K562 (cell line): Measurements from ENCODE around the gene CMTR1. TPM values are rescaled to one million over a fixed set of nuclear protein-coding genes. Genes with fewer than 3 reads are reported as not detected.

Source experiments
- ATAC-seq: fragments of 200-7000 bp; cut with Tn5 transposase; 3 replicates; pipeline ENCODE4 v1.9.1; 2020; ENCODE audit warnings: moderate library complexity
- BruUV-seq: library from RNA; stranded (reverse); fragments of 400-500 nt; replicated peaks from 2 replicates; lab custom pipeline; 2021; lab: Mats Ljungman, UMichigan
- CTCF ChIA-PET: fragments of 300-600 bp; formaldehyde crosslinking; extraction: SDS; loops from one replicate; lab custom pipeline; 2021; ENCODE audit warnings: low intra/inter-chr PET ratio; lab: Yijun Ruan, JAX
- POLR2A ChIA-PET: fragments of 300-600, 350-650 bp; sonication (Branson Sonifier 250); formaldehyde crosslinking; extraction: SDS; loops from one replicate; lab custom pipeline; 2021; ENCODE audit warnings: antibody characterized with exemption, inconsistent platforms; lab: Yijun Ruan, JAX
- DNase-seq, 4 experiments: peaks; one replicate each; pipeline versions ENCODE4 v3.0.0 to v3.0.0-alpha.2; 2011 to 2018; ENCODE audit warnings: low spot score in 3 of 4, mixed read lengths in 3 of 4; ENCODE audit errors: extremely low read depth in 1 of 4
- FAIRE-seq: peaks from 2 replicates; lab custom pipeline; 2011; peaks lifted over from hg19 to GRCh38; lab: Jason Lieb, UNC
- H2AFZ ChIP-seq: 2 replicates; pipeline ENCODE4 v1.6.0; 2011; ENCODE audit warnings: low read depth, low read length, control low read depth, inconsistent platforms
- H3K27ac ChIP-seq: fragments of 200-600 bp; 3 replicates; pipeline ENCODE4 v1.8.0; 2011; ENCODE audit warnings: low read depth, mild to moderate bottlenecking, control low read depth, inconsistent platforms, low read length, moderate library complexity, mixed read lengths; ENCODE audit errors: extremely low read depth
- H3K27me3 ChIP-seq, 2 experiments: fragments of 300-600 bp in 1 of 2; 2 replicates in 1 of 2; 3 replicates in 1 of 2; pipeline versions ENCODE4 v1.6.0 to v1.8.0; 2011; ENCODE audit warnings: inconsistent platforms in 2 of 2, low read length in 2 of 2, mild to moderate bottlenecking in 1 of 2, mixed read lengths in 1 of 2, moderate library complexity in 1 of 2; ENCODE audit not compliant: control insufficient read depth in 2 of 2, insufficient read depth in 2 of 2
- H3K36me3 ChIP-seq: fragments of 300-600 bp; 3 replicates; pipeline ENCODE4 v1.8.0; 2011; ENCODE audit warnings: mild to moderate bottlenecking, low read length, inconsistent platforms; ENCODE audit not compliant: control insufficient read depth, insufficient read depth
- H3K4me1 ChIP-seq, 2 experiments: fragments of 200-600 bp in 1 of 2; replicated peaks in 1 of 2; 2 replicates in 1 of 2; 3 replicates in 1 of 2; pipeline versions ENCODE4 v1.5.1 to v1.8.0; 2011; ENCODE audit warnings: inconsistent platforms in 2 of 2, low read length in 2 of 2, mild to moderate bottlenecking in 1 of 2, mixed read lengths in 1 of 2, moderate library complexity in 1 of 2; ENCODE audit not compliant: control insufficient read depth in 2 of 2, insufficient read depth in 2 of 2
- H3K4me2 ChIP-seq: 2 replicates; pipeline ENCODE4 v1.6.1; 2011; ENCODE audit warnings: low read length, control low read depth, inconsistent platforms, mixed read lengths; ENCODE audit not compliant: insufficient read depth
- H3K4me3 ChIP-seq: fragments of 200-600 bp; sonication (generic), shearing (Covaris generic); 2 replicates; pipeline ENCODE4 v1.5.1; 2016; ENCODE audit warnings: control low read depth, inconsistent platforms
- H3K79me2 ChIP-seq: fragments of 200-600 bp; 3 replicates; pipeline ENCODE4 v1.8.0; 2011; ENCODE audit warnings: low read length, inconsistent platforms; ENCODE audit not compliant: control insufficient read depth, insufficient read depth
- H3K9ac ChIP-seq, 2 experiments: 2 replicates each; pipeline versions ENCODE4 v1.6.0 to v1.6.1; 2011; ENCODE audit warnings: low read depth in 2 of 2, low read length in 2 of 2, control low read depth in 1 of 2, inconsistent platforms in 1 of 2, mild to moderate bottlenecking in 1 of 2, mixed read lengths in 1 of 2; ENCODE audit not compliant: insufficient read depth in 1 of 2
- H3K9me1 ChIP-seq: one replicate; pipeline ENCODE4 v1.6.0; 2011; ENCODE audit warnings: inconsistent platforms, mild to moderate bottlenecking, low read length, moderate library complexity; ENCODE audit not compliant: control insufficient read depth, insufficient read depth
- H3K9me3 ChIP-seq: replicated peaks from 2 replicates; pipeline ENCODE4 v1.5.1; 2011; ENCODE audit warnings: low read depth, low read length, inconsistent platforms; ENCODE audit not compliant: control insufficient read depth, insufficient read depth
- H4K20me1 ChIP-seq: replicated peaks from 2 replicates; pipeline ENCODE4 v1.6.1; 2011; ENCODE audit warnings: low read length, inconsistent platforms, mixed read lengths; ENCODE audit not compliant: control insufficient read depth, insufficient read depth
- ATF7 ChIP-seq: fragments of 450-650 bp; IDR thresholded peaks from 2 replicates; pipeline ENCODE4 v1.7.1; 2014; ENCODE audit warnings: mild to moderate bottlenecking, moderate library complexity
- GATAD2B ChIP-seq: fragments of 450-650 bp; IDR thresholded peaks from 2 replicates; pipeline ENCODE4 v1.6.1; 2017; ENCODE audit warnings: mild to moderate bottlenecking, borderline replicate concordance
- L3MBTL2 ChIP-seq: fragments of 450-650 bp; IDR thresholded peaks from 2 replicates; pipeline ENCODE4 v1.6.1; 2016; ENCODE audit warnings: mild to moderate bottlenecking, moderate library complexity
- MED1 ChIP-seq: sonication (generic); formaldehyde crosslinking; IDR thresholded peaks from 2 replicates; pipeline ENCODE4 v1.8.1; 2023; ENCODE audit warnings: missing genetic modification reagents, borderline replicate concordance
- MEF2A ChIP-seq: IDR thresholded peaks from 2 replicates; pipeline ENCODE4 v1.6.1; 2011; ENCODE audit warnings: low read depth, mild to moderate bottlenecking, low read length, moderate library complexity; ENCODE audit not compliant: control insufficient read depth
- MEF2D ChIP-seq: conservative IDR thresholded peaks from 2 replicates; pipeline ENCODE4 v1.6.1; 2016; ENCODE audit warnings: low read depth, missing genetic modification characterization, missing compliant biosample characterization
- MYBL2 ChIP-seq, 2 experiments: fragments of 450-650 bp in 1 of 2; sonication (generic) in 1 of 2; formaldehyde crosslinking in 1 of 2; IDR thresholded peaks; 2 replicates each; pipeline versions ENCODE4 v1.6.1 to v1.8.1; 2017 to 2022; ENCODE audit warnings: borderline replicate concordance in 1 of 2, inconsistent platforms in 1 of 2, low read depth in 1 of 2, mild to moderate bottlenecking in 1 of 2, missing genetic modification reagents in 1 of 2, moderate library complexity in 1 of 2
- POLR2A ChIP-seq: fragments of 450-650 bp; conservative IDR thresholded peaks from 2 replicates; pipeline ENCODE4 v1.6.1; 2016
- POLR2H ChIP-seq: IDR thresholded peaks from 2 replicates; pipeline ENCODE4 v1.6.1; 2016; ENCODE audit warnings: missing genetic modification characterization, low read depth, mild to moderate bottlenecking, control low read depth, missing compliant biosample characterization, moderate library complexity
- SPI1 ChIP-seq: IDR thresholded peaks from 2 replicates; pipeline ENCODE4 v1.6.1; 2011; ENCODE audit warnings: low read depth, low read length, control low read depth, borderline replicate concordance
- SRF ChIP-seq, 2 experiments: fragments of 250-450, 450-650 bp in 1 of 2; sonication (Bioruptor Pico) in 1 of 2; sonication (generic) in 1 of 2; formaldehyde crosslinking; IDR thresholded peaks; 2 replicates each; pipeline versions ENCODE4 v1.5.0 to v1.5.1; 2020 to 2022; ENCODE audit warnings: mild to moderate bottlenecking in 1 of 2, missing genetic modification reagents in 1 of 2
- TAF15 ChIP-seq: fragments of 200-400 bp; formaldehyde crosslinking; IDR thresholded peaks from 2 replicates; pipeline ENCODE4 v1.6.1; 2017; ENCODE audit warnings: mild to moderate bottlenecking, low read depth, low read length, moderate library complexity
- THRAP3 ChIP-seq: fragments of 450-650 bp; IDR thresholded peaks from 2 replicates; pipeline ENCODE4 v1.6.1; 2016; ENCODE audit warnings: mild to moderate bottlenecking, inconsistent platforms, borderline replicate concordance
- ZNF444 ChIP-seq: fragments of 250-450 bp; sonication (Bioruptor Pico); IDR thresholded peaks from 2 replicates; pipeline ENCODE4 v1.4.0; 2020; ENCODE audit warnings: mild to moderate bottlenecking, moderate library complexity
- WGBS: fragments of 100-300 bp; shearing (Covaris generic); methylation state at CpG from one replicate; pipeline ENCODE4 v1.1.6; 2016; ENCODE audit warnings: low coverage, mixed read lengths; ENCODE audit not compliant: insufficient coverage; ENCODE audit errors: missing lambda C conversion rate; 5-methylcytosine and 5-hydroxymethylcytosine counted together
- in situ Hi-C: fragments of 300-500 bp; cut with MboI; formaldehyde crosslinking; loops from 4 replicates; pipeline ENCODE4 v1.15.0; 2018; ENCODE audit warnings: inconsistent platforms, mixed read lengths
- intact Hi-C: fragments of 100-400 bp; cut with micrococcal nuclease; formaldehyde crosslinking; loops from 2 replicates; pipeline ENCODE4 v1.14.2; 2022
- polyA plus RNA-seq, 8 experiments: library from polyadenylated mRNA; depleted of rRNA in 4 of 8; stranded (reverse) in 5 of 8; unstranded in 3 of 8; fragments of >200 nt; fragmentation: Nextera tagmentation in 2 of 8; fragmentation: Illumina TruSeq in 1 of 8; extraction: Ambion mirVana in 2 of 8; extraction: Trizol in 1 of 8; gene quantifications; 2 replicates each; pipeline versions ENCODE4 v1.2.1 to v1.2.3, GENCODE V29; 2011 to 2014; ENCODE audit warnings: inconsistent platforms in 1 of 8, missing spikeins in 1 of 8
- total RNA-seq, 7 experiments: library from RNA; depleted of rRNA in 6 of 7; stranded (reverse); fragments of >200 nt in 6 of 7; fragmentation: Illumina TruSeq in 2 of 7; extraction: Trizol in 2 of 7; gene quantifications; 2 replicates each; pipeline versions ENCODE4 v1.2.1 to v1.2.3, GENCODE V29; 2011 to 2021; ENCODE audit warnings: low replicate concordance in 1 of 7
- TF ChIP-seq, protein P1 (sequence below): sonication (generic); IDR thresholded peaks from 2 replicates; pipeline ENCODE4 v1.6.1; 2016
- TF ChIP-seq, protein P2 (sequence below): fragments of 450-650 bp; IDR thresholded peaks from 2 replicates; pipeline ENCODE4 v1.6.1; 2016

Gene CMTR1
- total and polyA plus RNA-seq, 9 of the 15 experiments (the other 6 are each of a cell fraction or from before 2014, with no cell fraction given), result 2.9 to 63.5 (median 49.5) TPM

DNA sequence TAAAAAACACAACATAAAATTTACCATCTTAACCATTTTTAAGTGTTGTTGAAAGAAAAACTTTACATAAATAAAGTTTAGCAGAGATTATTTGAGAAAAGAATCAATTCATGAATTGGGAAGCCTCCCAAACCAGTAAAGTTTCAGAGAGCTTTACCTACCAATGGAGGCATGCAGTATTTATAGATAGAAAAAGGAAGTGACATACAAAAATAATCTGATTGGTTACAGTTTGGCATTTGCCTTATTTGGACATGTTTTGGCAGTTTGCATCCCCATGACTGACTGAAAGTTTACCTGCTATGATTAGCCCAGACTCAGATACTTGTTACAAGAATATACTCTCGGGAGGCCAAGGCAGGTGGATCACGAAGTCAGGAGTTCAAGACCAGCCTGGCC lies 3.7 kb upstream of the CMTR1 start:
- Histone ChIP-seq H3K79me2 (peaks cover 63% of the 10 kb centered on the region), H3K9me1 (no peaks in the 10 kb centered on the region), H3K36me3 (no peaks in the 10 kb centered on the region), H3K9ac (0 out of 4 replicates have a peak overlapping the region, but pooled peaks of 1 of the 2 experiments have one; percentile 1), H3K27ac (peak overlapping the region; percentile 37; the same call in 2 of the 3 replicates), H3K4me1 (peaks cover 20 to 21% of the 10 kb centered on the region in 2 experiments), H3K9me3 (peaks cover 4% of the 10 kb centered on the region; the same call in 1 of the 2 replicates), H2AFZ (no peak overlapping the region), H4K20me1 (no peaks in the 10 kb centered on the region), H3K4me3 (no peak overlapping the region), H3K4me2 (no peak overlapping the region), H3K27me3 (no peaks in the 10 kb centered on the region)
- no TSS peak for BruUV-seq
- no peak for ATAC-seq
- CTCF ChIA-PET, result no interaction called here
- TF ChIP-seq L3MBTL2 (peak; percentile 43; the same call in 1 of the 2 replicates), ATF7 (0 out of 2 replicates have a peak, but pooled peaks have one; percentile 15), GATAD2B (0 out of 2 replicates have a peak, but pooled peaks have one; percentile 5), ZNF444 (no peak), THRAP3 (no peak), MED1 (no peak), POLR2A (peak; percentile 48; the same call in 1 of the 2 replicates), SRF (CRISPR knock-in tag; IDR thresholded peaks at IDR 0.05) (peak in 1 of 2 experiments; percentile 99; a peak in 2 of 4 replicates), MEF2D (0 out of 2 replicates have a peak, but pooled peaks have one; percentile 24), MEF2A (peak; percentile 80; the same call in 1 of the 2 replicates), MYBL2 (IDR thresholded peaks at IDR 0.05; ENCODE audit: low read depth) (no peak), MYBL2 (CRISPR knock-in tag; IDR thresholded peaks at IDR 0.05; ENCODE audit: borderline replicate concordance) (no peak), SPI1 (peak; percentile 75), TAF15 (no peak), POLR2H (tag) (peak; percentile 52; the same call in 1 of the 2 replicates)
- TF ChIP-seq, protein P1, sequence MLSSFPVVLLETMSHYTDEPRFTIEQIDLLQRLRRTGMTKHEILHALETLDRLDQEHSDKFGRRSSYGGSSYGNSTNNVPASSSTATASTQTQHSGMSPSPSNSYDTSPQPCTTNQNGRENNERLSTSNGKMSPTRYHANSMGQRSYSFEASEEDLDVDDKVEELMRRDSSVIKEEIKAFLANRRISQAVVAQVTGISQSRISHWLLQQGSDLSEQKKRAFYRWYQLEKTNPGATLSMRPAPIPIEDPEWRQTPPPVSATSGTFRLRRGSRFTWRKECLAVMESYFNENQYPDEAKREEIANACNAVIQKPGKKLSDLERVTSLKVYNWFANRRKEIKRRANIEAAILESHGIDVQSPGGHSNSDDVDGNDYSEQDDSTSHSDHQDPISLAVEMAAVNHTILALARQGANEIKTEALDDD, result peak; percentile 44; the same call in 1 of the 2 replicates
- TF ChIP-seq, protein P2, sequence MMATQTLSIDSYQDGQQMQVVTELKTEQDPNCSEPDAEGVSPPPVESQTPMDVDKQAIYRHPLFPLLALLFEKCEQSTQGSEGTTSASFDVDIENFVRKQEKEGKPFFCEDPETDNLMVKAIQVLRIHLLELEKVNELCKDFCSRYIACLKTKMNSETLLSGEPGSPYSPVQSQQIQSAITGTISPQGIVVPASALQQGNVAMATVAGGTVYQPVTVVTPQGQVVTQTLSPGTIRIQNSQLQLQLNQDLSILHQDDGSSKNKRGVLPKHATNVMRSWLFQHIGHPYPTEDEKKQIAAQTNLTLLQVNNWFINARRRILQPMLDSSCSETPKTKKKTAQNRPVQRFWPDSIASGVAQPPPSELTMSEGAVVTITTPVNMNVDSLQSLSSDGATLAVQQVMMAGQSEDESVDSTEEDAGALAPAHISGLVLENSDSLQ, result peak; percentile 63; the same call in 1 of the 2 replicates
- POLR2A ChIA-PET, result interaction anchor here (0.9 kb wide), 1 partner anchor 10 kb away, joined by 3 read pairs; no protein-coding TSS in a partner anchor
- 73% methylated on average over 2 of the region's 2 CpGs for WGBS
- no peak for FAIRE-seq
- in situ Hi-C loops, result no loop called here
- intact Hi-C loops, result loop anchor here (5.0 kb wide), 1 partner anchor 47 kb away; no protein-coding TSS in a partner anchor
- peak in 1 of 4 experiments; percentile 50 for DNase-seq
